ENCODE results near the gene LYZ. TPM values are rescaled to one million over a fixed set of nuclear protein-coding genes. Genes with fewer than 3 reads are reported as not detected.

The LYZ gene
- total RNA-seq, 1 experiment from 2014 or later: not detected

GRCh38 chr12:69386921-69387320, 38.7 kb downstream of the LYZ start:
- no peaks in the 10 kb centered on the region for H3K23me2 ChIP-seq (ENCODE audit: insufficient read length, low read depth, low read length, poor library complexity, severe bottlenecking)
- TF ChIP-seq CTCF (conservative IDR thresholded peaks at IDR 0.05): no peak
- no peaks in the 10 kb centered on the region for H3K9me3 ChIP-seq (ENCODE audit: control insufficient read depth, low read depth, low read length)
- H2BK5ac ChIP-seq (ENCODE audit: insufficient read length, low read length): no peak overlapping the region
- H3K79me1 ChIP-seq (ENCODE audit: insufficient read depth, low read depth, low read length, poor library complexity, severe bottlenecking): no peaks in the 10 kb centered on the region
- no peak overlapping the region for H4K91ac ChIP-seq (ENCODE audit: insufficient read length, low read depth, low read length)
- no peak overlapping the region for H3K18ac ChIP-seq (ENCODE audit: insufficient read length, low read depth, low read length)
- H4K5ac ChIP-seq (ENCODE audit: insufficient read length, low read depth, low read length): no peak overlapping the region
- no peak overlapping the region for H3K4ac ChIP-seq (ENCODE audit: low read depth, low read length)
- no peak overlapping the region for H2BK20ac ChIP-seq (ENCODE audit: low read depth, low read length, poor library complexity, severe bottlenecking)
- Mint-ChIP-seq H3K36me3 (ENCODE audit: insufficient read depth in 1 of 3, low read depth in 3 of 3) (peaks cover 4 to 34% (median 27%) of the 10 kb centered on the region in 3 experiments), H3K9me3 (no peaks in the 10 kb centered on the region), H3K4me1 (0 out of 4 replicates have a peak, but pooled peaks cover 0 to 2% of the 10 kb centered on the region in 2 experiments), H3K27ac (no peak overlapping the region), H3K27me3 (ENCODE audit: low read depth) (no peaks in the 10 kb centered on the region), H3K4me3 (no peak overlapping the region)
- H3K27me3 ChIP-seq (ENCODE audit: insufficient read depth, low read length): no peaks in the 10 kb centered on the region
- H3K56ac ChIP-seq (ENCODE audit: insufficient read length, low read depth, low read length): no peak overlapping the region
- no peak overlapping the region for H2BK12ac ChIP-seq (ENCODE audit: insufficient read length, low read depth, low read length)
- no peak for DNase-seq
- H2AFZ ChIP-seq (ENCODE audit: low read length): no peak overlapping the region
- H3K14ac ChIP-seq (ENCODE audit: insufficient read depth, low read length): no peak overlapping the region
- H2BK120ac ChIP-seq (ENCODE audit: low read depth, low read length, poor library complexity, severe bottlenecking): no peak overlapping the region
- no peaks in the 10 kb centered on the region for H4K20me1 ChIP-seq (ENCODE audit: control insufficient read depth, insufficient read depth, insufficient read length)
- no peak overlapping the region for H2AK5ac ChIP-seq (ENCODE audit: insufficient read length, low read length)
- H3K9ac ChIP-seq (ENCODE audit: extremely low read depth, insufficient read length, low read length): no peak overlapping the region
- no peak overlapping the region for H3K23ac ChIP-seq (ENCODE audit: insufficient read length, low read depth, low read length)
- no peaks in the 10 kb centered on the region for H3K79me2 ChIP-seq (ENCODE audit: insufficient read depth, low read length)
- no peak overlapping the region for H2BK15ac ChIP-seq (ENCODE audit: low read depth, low read length)
- no CpG with 5 or more reads among the region's 2 CpGs for WGBS (ENCODE audit: extremely low coverage, insufficient read length, low lambda C conversion rate)
- H4K8ac ChIP-seq (replicated peaks; ENCODE audit: insufficient read length, low read depth, low read length): no peak overlapping the region
- no peak overlapping the region for H3K4me2 ChIP-seq (ENCODE audit: insufficient read depth, insufficient read length, low read length)
- H3K4me1 ChIP-seq (ENCODE audit: insufficient read depth, low read length): no peaks in the 10 kb centered on the region
- no peak overlapping the region for H3K27ac ChIP-seq (ENCODE audit: insufficient read length, low read depth, low read length)
- H3T11ph ChIP-seq (ENCODE audit: low read length): no peak overlapping the region
